OCI-LY3 (cell line): ENCODE data around the gene FAM149B1.

Source experiments
- EZH2phosphoT487 ChIP-seq: fragments of 200-600 bp; shearing (Covaris generic); IDR thresholded peaks from 2 replicates; pipeline ENCODE4 v1.6.1; 2018; ENCODE audit warnings: antibody characterized with exemption, mixed run types, low read depth
- TF ChIP-seq, protein P1 (sequence below): fragments of 200-600, 300-600 bp; sonication (generic); IDR thresholded peaks from 2 replicates; pipeline ENCODE4 v1.5.1; 2014; ENCODE audit warnings: antibody characterized with exemption, low read length, low read depth

DNA sequence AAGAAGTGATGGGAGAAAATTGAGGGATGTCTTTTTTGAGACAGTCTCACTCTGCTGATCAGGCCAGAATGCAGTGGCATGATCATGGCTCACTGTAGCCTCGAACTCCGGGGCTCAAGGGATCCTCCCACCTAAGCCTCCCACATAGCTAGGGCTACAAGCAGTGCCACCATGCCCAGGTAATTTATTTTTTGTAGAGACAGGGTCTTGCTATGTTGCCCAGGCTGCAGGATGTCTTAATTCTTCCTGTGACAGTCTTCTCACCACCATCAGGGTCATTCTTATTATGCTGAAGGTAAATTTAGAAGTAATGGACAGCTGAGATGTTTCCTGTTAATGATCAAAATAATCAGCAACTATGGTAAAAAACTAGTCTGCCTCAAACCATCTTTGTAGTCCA lies 72.0 kb downstream of the FAM149B1 start:
- TF ChIP-seq, protein P1, sequence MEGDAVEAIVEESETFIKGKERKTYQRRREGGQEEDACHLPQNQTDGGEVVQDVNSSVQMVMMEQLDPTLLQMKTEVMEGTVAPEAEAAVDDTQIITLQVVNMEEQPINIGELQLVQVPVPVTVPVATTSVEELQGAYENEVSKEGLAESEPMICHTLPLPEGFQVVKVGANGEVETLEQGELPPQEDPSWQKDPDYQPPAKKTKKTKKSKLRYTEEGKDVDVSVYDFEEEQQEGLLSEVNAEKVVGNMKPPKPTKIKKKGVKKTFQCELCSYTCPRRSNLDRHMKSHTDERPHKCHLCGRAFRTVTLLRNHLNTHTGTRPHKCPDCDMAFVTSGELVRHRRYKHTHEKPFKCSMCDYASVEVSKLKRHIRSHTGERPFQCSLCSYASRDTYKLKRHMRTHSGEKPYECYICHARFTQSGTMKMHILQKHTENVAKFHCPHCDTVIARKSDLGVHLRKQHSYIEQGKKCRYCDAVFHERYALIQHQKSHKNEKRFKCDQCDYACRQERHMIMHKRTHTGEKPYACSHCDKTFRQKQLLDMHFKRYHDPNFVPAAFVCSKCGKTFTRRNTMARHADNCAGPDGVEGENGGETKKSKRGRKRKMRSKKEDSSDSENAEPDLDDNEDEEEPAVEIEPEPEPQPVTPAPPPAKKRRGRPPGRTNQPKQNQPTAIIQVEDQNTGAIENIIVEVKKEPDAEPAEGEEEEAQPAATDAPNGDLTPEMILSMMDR, result no peak
- TF ChIP-seq EZH2phosphoT487, result no peak
